Neuronal stem cell (in vitro differentiated cells): ENCODE results near the gene THRA.

Source experiments
- DNase-seq: peaks from one replicate; pipeline ENCODE4 v3.0.0-alpha.2; 2013; ENCODE audit warnings: low spot score
- H2AFZ ChIP-seq: one replicate; pipeline ENCODE4 v1.6.1; 2013; ENCODE audit warnings: mild to moderate bottlenecking, low read length, inconsistent platforms
- H2AK5ac ChIP-seq: 2 replicates; pipeline ENCODE4 v1.6.1; 2013; ENCODE audit warnings: low read depth, mild to moderate bottlenecking, inconsistent platforms, low read length, moderate library complexity, mixed read lengths
- H2BK120ac ChIP-seq: 2 replicates; pipeline ENCODE4 v1.6.1; 2013; ENCODE audit warnings: low read depth, mild to moderate bottlenecking, inconsistent platforms, low read length, moderate library complexity, mixed read lengths
- H2BK12ac ChIP-seq: one replicate; pipeline ENCODE4 v1.6.1; 2013; ENCODE audit warnings: low read length, inconsistent platforms
- H2BK15ac ChIP-seq: 2 replicates; pipeline ENCODE4 v1.6.1; 2013; ENCODE audit warnings: mild to moderate bottlenecking, low read length, inconsistent platforms, mixed read lengths
- H2BK5ac ChIP-seq: one replicate; pipeline ENCODE4 v1.6.1; 2013; ENCODE audit warnings: inconsistent platforms, mild to moderate bottlenecking, low read length, moderate library complexity
- H3K14ac ChIP-seq: one replicate; pipeline ENCODE4 v1.6.1; 2013; ENCODE audit warnings: low read length, inconsistent platforms
- H3K18ac ChIP-seq: 2 replicates; pipeline ENCODE4 v1.6.1; 2013; ENCODE audit warnings: low read length, inconsistent platforms
- H3K23ac ChIP-seq: 2 replicates; pipeline ENCODE4 v1.6.1; 2013; ENCODE audit warnings: low read depth, mild to moderate bottlenecking, mixed read lengths, low read length, inconsistent platforms; ENCODE audit not compliant: poor library complexity
- H3K27ac ChIP-seq: replicated peaks from 3 replicates; pipeline ENCODE4 v1.5.1; 2013; ENCODE audit warnings: low read length, inconsistent platforms
- H3K27me3 ChIP-seq, 3 experiments: 2 replicates each; pipeline ENCODE4 v1.6.1; 2013; ENCODE audit warnings: low read length in 3 of 3, mild to moderate bottlenecking in 2 of 3, inconsistent platforms in 1 of 3, low read depth in 1 of 3, mixed read lengths in 1 of 3, moderate library complexity in 1 of 3; ENCODE audit not compliant: control insufficient read depth in 3 of 3, insufficient read depth in 3 of 3
- H3K36me3 ChIP-seq, 2 donors: replicated peaks in 1 of 2; 2 replicates each; pipeline ENCODE4 v1.6.1; 2013; ENCODE audit warnings: low read length in 2 of 2; ENCODE audit not compliant: control insufficient read depth in 2 of 2, insufficient read depth in 2 of 2
- H3K4ac ChIP-seq: 2 replicates; pipeline ENCODE4 v1.6.1; 2013; ENCODE audit warnings: inconsistent platforms, mild to moderate bottlenecking, low read length, moderate library complexity
- H3K4me1 ChIP-seq, 2 donors: 1 replicate in 1 of 2; 2 replicates in 1 of 2; pipeline ENCODE4 v1.6.1; 2013; ENCODE audit warnings: low read length in 2 of 2, low read depth in 1 of 2; ENCODE audit not compliant: control insufficient read depth in 2 of 2, insufficient read depth in 1 of 2
- H3K4me2 ChIP-seq: one replicate; pipeline ENCODE4 v1.6.1; 2013; ENCODE audit warnings: mild to moderate bottlenecking, low read length, inconsistent platforms; ENCODE audit not compliant: insufficient read depth, poor library complexity, severe bottlenecking
- H3K4me3 ChIP-seq, 2 donors: 2 replicates each; pipeline ENCODE4 v1.5.1; 2013; ENCODE audit warnings: low read length in 2 of 2, mild to moderate bottlenecking in 2 of 2, inconsistent platforms in 1 of 2, moderate library complexity in 1 of 2
- H3K79me1 ChIP-seq: one replicate; pipeline ENCODE4 v1.6.1; 2013; ENCODE audit warnings: low read depth, mild to moderate bottlenecking, inconsistent platforms, low read length, moderate library complexity
- H3K9ac ChIP-seq: one replicate; pipeline ENCODE4 v1.6.1; 2013; ENCODE audit warnings: mild to moderate bottlenecking, low read depth, low read length, inconsistent platforms; ENCODE audit not compliant: poor library complexity
- H3K9me3 ChIP-seq, 2 donors: replicated peaks in 1 of 2; 2 replicates each; pipeline versions ENCODE3 to v1.6.1; 2013; ENCODE audit warnings: low read length in 2 of 2, mild to moderate bottlenecking in 2 of 2, inconsistent platforms in 1 of 2, low read depth in 1 of 2, mixed read lengths in 1 of 2, moderate library complexity in 1 of 2; ENCODE audit not compliant: control insufficient read depth in 2 of 2, insufficient read depth in 1 of 2
- H4K8ac ChIP-seq: one replicate; pipeline ENCODE4 v1.6.1; 2013; ENCODE audit warnings: low read depth, mild to moderate bottlenecking, inconsistent platforms, low read length, moderate library complexity
- H4K91ac ChIP-seq: one replicate; pipeline ENCODE4 v1.6.1; 2013; ENCODE audit warnings: low read length, low read depth, mild to moderate bottlenecking, inconsistent platforms; ENCODE audit not compliant: poor library complexity
- WGBS, 2 donors: extraction: QIAGEN DNeasy Blood & Tissue Kit; methylation state at CpG; one replicate each; pipeline ENCODE4 v1.1.7; 2013; ENCODE audit warnings: missing lambda C conversion rate in 2 of 2, mixed read lengths in 1 of 2; ENCODE audit not compliant: insufficient read length in 2 of 2, insufficient replicate concordance in 1 of 2; ENCODE audit errors: extremely low coverage in 2 of 2; 5-methylcytosine and 5-hydroxymethylcytosine counted together

Gene THRA

DNA sequence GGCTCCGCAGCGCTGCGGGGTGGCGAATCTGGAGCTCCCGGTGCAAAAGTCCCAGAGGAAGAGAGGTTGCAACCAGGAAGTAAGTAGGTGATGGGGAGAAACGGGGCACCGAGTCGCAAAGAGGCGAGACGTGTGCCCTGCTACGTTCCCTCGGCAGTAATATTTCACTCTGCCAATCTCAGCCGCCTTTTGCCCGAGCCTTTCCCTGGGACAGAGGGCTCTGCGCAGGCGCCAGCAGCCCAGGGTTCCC, 37.6 kb downstream of the THRA start, which contains the start of gene NR1D1:
Gene NR1D1 (minus strand): TSS at position 171 of the 250 bp plus-strand sequence. CDS start 495 bp downstream, outside the sequence.
- peak within 1 kb of the TSS; percentile 71 for H3K4me2 ChIP-seq
- H3K27me3 ChIP-seq, result peaks cover 0 to 12% (median 8%) of the 10 kb centered on the region in 3 experiments
- WGBS, 2 donors, result no CpG with 5 or more reads among the region's 16 CpGs
- H3K4me3 ChIP-seq, result peak within 1 kb of the TSS; percentile 53 to 77
- peak within 1 kb of the TSS; percentile 36 for H2AK5ac ChIP-seq
- H3K4ac ChIP-seq, result peak within 1 kb of the TSS; percentile 32
- peak within 1 kb of the TSS; percentile 82 for H2BK12ac ChIP-seq
- no peaks in the 10 kb centered on the region for H3K79me1 ChIP-seq
- H2AFZ ChIP-seq, result peak within 1 kb of the TSS; percentile 80
- peak within 1 kb of the TSS; percentile 95 for H3K9ac ChIP-seq
- H4K91ac ChIP-seq, result peak within 1 kb of the TSS; percentile 11
- H3K4me1 ChIP-seq, result peaks cover 23 to 39% of the 10 kb centered on the region in 2 donors
- DNase-seq, result no peak
- H2BK5ac ChIP-seq, result peak within 1 kb of the TSS; percentile 77
- H2BK120ac ChIP-seq, result peak within 1 kb of the TSS; percentile 6
- peak within 1 kb of the TSS; percentile 89 for H3K18ac ChIP-seq
- H2BK15ac ChIP-seq, result peak within 1 kb of the TSS; percentile 76
- H3K14ac ChIP-seq, result peak within 1 kb of the TSS; percentile 65
- H3K9me3 ChIP-seq, result peaks cover 0 to 4% of the 10 kb centered on the region in 2 donors
- H3K36me3 ChIP-seq, result peaks cover 11 to 17% of the 10 kb centered on the region in 2 donors
- H3K27ac ChIP-seq, result peak within 1 kb of the TSS; percentile 35
- H3K23ac ChIP-seq, result peak within 1 kb of the TSS; percentile 83
- peak within 1 kb of the TSS; percentile 33 for H4K8ac ChIP-seq

DNA sequence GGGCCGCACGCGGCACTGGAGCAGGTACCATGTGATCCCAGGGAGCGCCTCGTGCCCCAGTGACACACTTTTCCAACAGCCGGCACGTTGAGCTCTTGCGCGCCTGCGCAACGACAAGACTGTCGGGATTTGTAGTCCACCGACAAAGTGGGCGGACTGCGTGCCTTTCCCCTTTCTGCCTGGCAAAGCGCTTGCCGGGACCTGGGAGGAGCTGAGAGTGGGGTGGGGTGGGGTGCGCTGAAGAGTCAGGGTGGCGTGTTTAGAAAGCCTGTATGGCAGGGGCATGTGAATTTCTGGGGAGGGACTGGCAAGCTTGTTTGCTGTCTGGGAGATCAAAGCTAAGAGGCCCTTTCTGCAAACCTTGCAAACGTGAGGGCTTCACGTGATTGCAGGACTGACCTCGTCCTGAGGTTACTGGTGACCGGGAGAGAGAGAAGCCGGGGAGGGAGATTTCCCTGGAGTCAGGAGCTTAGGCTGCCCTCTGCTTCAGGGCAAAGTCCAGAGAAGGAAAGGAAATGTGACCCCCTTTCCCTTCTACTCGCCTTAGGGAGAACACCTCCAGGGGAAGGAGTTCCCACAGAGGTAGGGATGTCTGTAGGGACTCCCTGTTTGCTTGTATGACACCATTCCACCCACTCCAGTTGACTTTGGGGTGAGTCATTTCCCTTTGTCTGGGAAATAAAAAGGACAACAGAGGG, 38.1 kb downstream of the THRA start:
- no peak overlapping the region for H2BK120ac ChIP-seq
- H3K14ac ChIP-seq, result no peak overlapping the region
- H3K36me3 ChIP-seq, result peaks cover 8 to 13% of the 10 kb centered on the region in 2 donors
- H2BK12ac ChIP-seq, result no peak overlapping the region
- peak overlapping the region; percentile 71 for H3K4me2 ChIP-seq
- no peak overlapping the region for H4K8ac ChIP-seq
- no peak overlapping the region for H2BK15ac ChIP-seq
- H2AK5ac ChIP-seq, result no peak overlapping the region
- peaks cover 0 to 4% of the 10 kb centered on the region in 2 donors for H3K9me3 ChIP-seq
- H2BK5ac ChIP-seq, result no peak overlapping the region
- H3K4ac ChIP-seq, result no peak overlapping the region
- H3K23ac ChIP-seq, result no peak overlapping the region
- H3K27ac ChIP-seq, result peak overlapping the region; percentile 35
- peak overlapping the region; percentile 53 to 66 for H3K4me3 ChIP-seq
- peaks cover 23 to 39% of the 10 kb centered on the region in 2 donors for H3K4me1 ChIP-seq
- H3K9ac ChIP-seq, result no peak overlapping the region
- no peak overlapping the region for H4K91ac ChIP-seq
- peak overlapping the region; percentile 80 for H2AFZ ChIP-seq
- peak; percentile 94 for DNase-seq
- H3K79me1 ChIP-seq, result no peaks in the 10 kb centered on the region
- peaks cover 0 to 12% (median 8%) of the 10 kb centered on the region in 3 experiments for H3K27me3 ChIP-seq
- H3K18ac ChIP-seq, result peak overlapping the region; percentile 50
- WGBS, 2 donors, result no CpG with 5 or more reads among the region's 25 CpGs

DNA sequence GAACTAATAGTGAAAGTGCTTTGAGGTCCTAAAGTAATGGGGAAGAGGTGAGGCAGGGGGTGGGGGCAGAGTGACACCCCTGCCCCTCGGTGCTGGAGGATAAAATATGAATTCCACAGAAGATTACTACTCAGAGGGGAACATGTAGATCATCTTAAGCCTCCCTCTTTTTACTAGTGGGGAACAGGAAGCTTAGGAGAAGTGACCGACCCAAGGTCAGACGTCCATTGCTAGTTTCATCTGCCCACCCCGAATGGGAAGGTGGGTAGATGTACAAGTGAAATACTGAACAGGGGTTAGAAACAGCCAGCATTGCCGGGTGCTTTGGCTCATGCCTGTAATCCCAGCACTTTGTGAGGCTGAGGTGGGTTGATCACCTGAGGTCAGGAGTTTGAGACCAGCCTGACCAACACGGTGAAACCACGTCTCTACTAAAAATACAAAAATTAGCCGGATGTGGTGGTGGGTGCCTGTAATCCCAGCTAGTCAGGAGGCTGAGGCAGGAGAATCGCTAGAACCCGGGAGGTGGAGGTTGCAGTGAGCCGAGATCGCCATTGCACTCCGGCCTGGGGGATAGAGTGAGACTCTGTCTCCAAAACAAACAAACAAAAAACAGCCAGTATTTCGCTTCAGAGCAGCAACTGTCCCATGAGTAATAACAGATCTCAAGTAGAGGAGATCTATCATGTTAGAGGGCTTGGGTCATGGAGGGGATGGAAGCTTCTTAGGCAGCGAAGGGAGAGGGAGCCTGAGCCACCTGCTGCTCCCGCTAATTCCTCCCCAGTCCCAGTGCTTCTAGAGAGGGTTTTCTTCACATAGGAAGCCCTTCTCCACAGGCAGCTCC, 38.8 kb downstream of the THRA start:
- no peak overlapping the region for H3K14ac ChIP-seq
- no peak overlapping the region for H4K8ac ChIP-seq
- H2BK5ac ChIP-seq, result no peak overlapping the region
- H3K4ac ChIP-seq, result no peak overlapping the region
- peaks cover 26 to 45% of the 10 kb centered on the region in 2 donors for H3K4me1 ChIP-seq
- H2AFZ ChIP-seq, result peak overlapping the region; percentile 80
- H3K27me3 ChIP-seq, result peaks cover 0 to 12% (median 8%) of the 10 kb centered on the region in 3 experiments
- H3K9ac ChIP-seq, result no peak overlapping the region
- DNase-seq, result no peak
- H3K18ac ChIP-seq, result no peak overlapping the region
- H3K4me2 ChIP-seq, result no peak overlapping the region
- peaks cover 0 to 4% of the 10 kb centered on the region in 2 donors for H3K9me3 ChIP-seq
- no peak overlapping the region for H3K4me3 ChIP-seq
- H2BK120ac ChIP-seq, result no peak overlapping the region
- H2BK12ac ChIP-seq, result no peak overlapping the region
- no peaks in the 10 kb centered on the region for H3K79me1 ChIP-seq
- no peak overlapping the region for H2BK15ac ChIP-seq
- no CpG with 5 or more reads among the region's 16 CpGs for WGBS, 2 donors
- no peak overlapping the region for H3K27ac ChIP-seq
- H3K36me3 ChIP-seq, result peaks cover 2 to 6% of the 10 kb centered on the region in 2 donors
- no peak overlapping the region for H3K23ac ChIP-seq
- H2AK5ac ChIP-seq, result no peak overlapping the region
- no peak overlapping the region for H4K91ac ChIP-seq
